GM13977 (cell line): ENCODE data around the gene RPL9.

Source experiments
- DNase-seq: peaks from one replicate; pipeline ENCODE4 v3.0.0; 2012; ENCODE audit warnings: low spot score
- CTCF ChIP-seq: IDR thresholded peaks from 2 replicates; pipeline ENCODE4 v1.5.1; 2012; ENCODE audit warnings: mild to moderate bottlenecking, control low read depth; ENCODE audit not compliant: insufficient read depth; ENCODE audit errors: extremely low read depth, missing control alignments
- in situ Hi-C: fragments of 300-500 bp; cut with MboI; formaldehyde crosslinking; loops from one replicate; pipeline ENCODE4 v1.12.0; 2022; ENCODE audit warnings: low sequenced_read_pairs, low pct_unique_long_range_greater_than_20kb, mixed read lengths, inconsistent platforms; ENCODE audit not compliant: unreplicated experiment

The RPL9 gene

GRCh38 chr4:39497909-39498726 is 39.4 kb upstream of the RPL9 start:
- in situ Hi-C loops, result no loop called here
- no peak for TF ChIP-seq CTCF
- no peak for DNase-seq

- in situ Hi-C loops, result no loop called here
- TF ChIP-seq CTCF, result no peak
- no peak for DNase-seq
Measured at GRCh38 chr4:39495446-39496213, 36.9 kb upstream of the RPL9 start.

GRCh38 chr4:39494354-39494753 is 35.6 kb upstream of the RPL9 start:
- in situ Hi-C loops, result no loop called here
- no peak for TF ChIP-seq CTCF

GRCh38 chr4:39490322-39490721 is 31.6 kb upstream of the RPL9 start:
- no peak for TF ChIP-seq CTCF
- in situ Hi-C loops, result no loop called here

More at GRCh38 chr4:39494354-39494753, 35.6 kb upstream of the RPL9 start:
- DNase-seq, result no peak

GRCh38 chr4:39486221-39486804 is 27.6 kb upstream of the RPL9 start:
- in situ Hi-C loops, result no loop called here
- TF ChIP-seq CTCF, result no peak
- no peak for DNase-seq

More at GRCh38 chr4:39490322-39490721, 31.6 kb upstream of the RPL9 start:
- no peak for DNase-seq

GRCh38 chr4:39484582-39485272 is 26.0 kb upstream of the RPL9 start:
- DNase-seq, result no peak
- in situ Hi-C loops, result no loop called here
- TF ChIP-seq CTCF, result no peak
